ENCODE data around the gene PHYKPL. TPM values are rescaled to one million over a fixed set of nuclear protein-coding genes. Genes with fewer than 3 reads are reported as not detected.

The PHYKPL gene
- total RNA-seq, 2 donors from 2014 or later = 43.4 to 135 TPM

- WGBS = 91% methylated on average over 2 of the region's 2 CpGs
- intact Hi-C loops (cut with DNase I) = no loop called here
These were observed 62.1 kb downstream of the PHYKPL start for GRCh38 chr5:178170455-178170854.

GRCh38 chr5:178165581-178165980 is 67.0 kb downstream of the PHYKPL start:
- H3K9me3 ChIP-seq = no peaks in the 10 kb centered on the region
- no peaks in the 10 kb centered on the region for H3K4me1 ChIP-seq (replicated peaks)
- H3K36me3 ChIP-seq = no peaks in the 10 kb centered on the region
- WGBS = 38% methylated on average over 38 of the region's 38 CpGs
- no peak overlapping the region for H3K4me3 ChIP-seq
- DNase-seq (ENCODE audit: low spot score) = no peak
- no peak for TF ChIP-seq POLR2A (IDR thresholded peaks at IDR 0.05)
- no peak for TF ChIP-seq POLR2AphosphoS5 (IDR thresholded peaks at IDR 0.05)
- no peak for TF ChIP-seq CTCF (IDR thresholded peaks at IDR 0.05)
- intact Hi-C loops (cut with DNase I) = loop anchor here (2.0 kb wide), 1 partner anchor 89 kb away; no protein-coding TSS in a partner anchor
- no peak overlapping the region for H3K27ac ChIP-seq
- no peaks in the 10 kb centered on the region for H3K27me3 ChIP-seq (replicated peaks; ENCODE audit: insufficient read depth)

More at GRCh38 chr5:178170455-178170854, 62.1 kb downstream of the PHYKPL start:
- no peak overlapping the region for H3K27ac ChIP-seq
- no peaks in the 10 kb centered on the region for H3K36me3 ChIP-seq
- no peaks in the 10 kb centered on the region for H3K4me1 ChIP-seq (replicated peaks)
- no peak overlapping the region for H3K4me3 ChIP-seq
- no peak for TF ChIP-seq POLR2AphosphoS5 (IDR thresholded peaks at IDR 0.05)
- TF ChIP-seq POLR2A (IDR thresholded peaks at IDR 0.05) = no peak
- H3K27me3 ChIP-seq (replicated peaks; ENCODE audit: insufficient read depth) = no peaks in the 10 kb centered on the region
- no peak for DNase-seq (ENCODE audit: low spot score)
- no peaks in the 10 kb centered on the region for H3K9me3 ChIP-seq

GRCh38 chr5:178163772-178164735 is 68.5 kb downstream of the PHYKPL start:
- H3K4me3 ChIP-seq = no peak overlapping the region
- no peaks in the 10 kb centered on the region for H3K27me3 ChIP-seq (replicated peaks; ENCODE audit: insufficient read depth)
- H3K36me3 ChIP-seq = no peaks in the 10 kb centered on the region
- TF ChIP-seq POLR2AphosphoS5 (IDR thresholded peaks at IDR 0.05) = peak; percentile 50
- TF ChIP-seq POLR2A (IDR thresholded peaks at IDR 0.05) = no peak
- peak; percentile 87 to 99 (median 93) for TF ChIP-seq CTCF (IDR thresholded peaks at IDR 0.05)
- DNase-seq (ENCODE audit: low spot score) = peak; percentile 66
- intact Hi-C loops (cut with DNase I) = loop anchor here (2.0 kb wide), 1 partner anchor 87 kb away; no protein-coding TSS in a partner anchor
- H3K4me1 ChIP-seq (replicated peaks) = no peaks in the 10 kb centered on the region
- 8% methylated on average over 33 of the region's 33 CpGs for WGBS
- no peaks in the 10 kb centered on the region for H3K9me3 ChIP-seq
- no peak overlapping the region for H3K27ac ChIP-seq

GRCh38 chr5:178162481-178162880 is 70.1 kb downstream of the PHYKPL start:
- DNase-seq (ENCODE audit: low spot score) = no peak
- no peak overlapping the region for H3K4me3 ChIP-seq
- H3K27me3 ChIP-seq (replicated peaks; ENCODE audit: insufficient read depth) = no peaks in the 10 kb centered on the region
- no peaks in the 10 kb centered on the region for H3K36me3 ChIP-seq
- no peak overlapping the region for H3K27ac ChIP-seq
- 70% methylated on average over 9 of the region's 9 CpGs for WGBS
- H3K4me1 ChIP-seq (replicated peaks) = no peaks in the 10 kb centered on the region
- intact Hi-C loops (cut with DNase I) = no loop called here
- no peaks in the 10 kb centered on the region for H3K9me3 ChIP-seq
- TF ChIP-seq CTCF (IDR thresholded peaks at IDR 0.05) = no peak
- TF ChIP-seq POLR2A (IDR thresholded peaks at IDR 0.05) = no peak

GRCh38 chr5:178160176-178160575 is 72.4 kb downstream of the PHYKPL start:
- WGBS = 90% methylated on average over 5 of the region's 5 CpGs
- Histone ChIP-seq H3K27ac (no peak overlapping the region), H3K27me3 (replicated peaks; ENCODE audit: insufficient read depth) (no peaks in the 10 kb centered on the region), H3K36me3 (no peaks in the 10 kb centered on the region), H3K4me1 (replicated peaks) (no peaks in the 10 kb centered on the region), H3K9me3 (no peaks in the 10 kb centered on the region), H3K4me3 (no peak overlapping the region)
- TF ChIP-seq POLR2AphosphoS5 (IDR thresholded peaks at IDR 0.05) (no peak), POLR2A (IDR thresholded peaks at IDR 0.05) (no peak), CTCF (IDR thresholded peaks at IDR 0.05) (no peak)
- no peak for DNase-seq (ENCODE audit: low spot score)
- intact Hi-C loops (cut with DNase I) = no loop called here

Other genes with a start within 250 kb of the PHYKPL start
- gene PROP1, start 236.6 kb downstream of the PHYKPL start, total RNA-seq = not detected
- 1 to 10 TPM; 2.3 to 4.7 TPM for gene N4BP3, start 119.3 kb downstream of the PHYKPL start, total RNA-seq
- gene RMND5B, start 101.8 kb downstream of the PHYKPL start, total RNA-seq = 10 to 100 TPM; 33.7 to 39.1 TPM
- gene NHP2, start 78.9 kb downstream of the PHYKPL start, total RNA-seq = 100 to 1,000 TPM; 270 to 284 TPM
- 1 to 10 TPM in 1 of 2 donors, not detected in 1; 2.8 TPM for gene GMCL2, start 45.4 kb downstream of the PHYKPL start, total RNA-seq
- 100 to 1,000 TPM in 1 of 2 donors, 10 to 100 TPM in 1; 73.1 to 104 TPM for gene HNRNPAB, start 28.3 kb downstream of the PHYKPL start, total RNA-seq

Data from prostate gland (tissue), 2 donors.